GM18519 (cell line): ENCODE data around the gene MVB12B.

ENCODE experiments used
- ATAC-seq: cut with Tn5 transposase; IDR thresholded peaks from one replicate; pipeline ENCODE4 v1.9.1; 2021; ENCODE audit warnings: mild to moderate bottlenecking, moderate library complexity; ENCODE audit not compliant: unreplicated experiment, low FRiP score

MVB12B gene

DNA sequence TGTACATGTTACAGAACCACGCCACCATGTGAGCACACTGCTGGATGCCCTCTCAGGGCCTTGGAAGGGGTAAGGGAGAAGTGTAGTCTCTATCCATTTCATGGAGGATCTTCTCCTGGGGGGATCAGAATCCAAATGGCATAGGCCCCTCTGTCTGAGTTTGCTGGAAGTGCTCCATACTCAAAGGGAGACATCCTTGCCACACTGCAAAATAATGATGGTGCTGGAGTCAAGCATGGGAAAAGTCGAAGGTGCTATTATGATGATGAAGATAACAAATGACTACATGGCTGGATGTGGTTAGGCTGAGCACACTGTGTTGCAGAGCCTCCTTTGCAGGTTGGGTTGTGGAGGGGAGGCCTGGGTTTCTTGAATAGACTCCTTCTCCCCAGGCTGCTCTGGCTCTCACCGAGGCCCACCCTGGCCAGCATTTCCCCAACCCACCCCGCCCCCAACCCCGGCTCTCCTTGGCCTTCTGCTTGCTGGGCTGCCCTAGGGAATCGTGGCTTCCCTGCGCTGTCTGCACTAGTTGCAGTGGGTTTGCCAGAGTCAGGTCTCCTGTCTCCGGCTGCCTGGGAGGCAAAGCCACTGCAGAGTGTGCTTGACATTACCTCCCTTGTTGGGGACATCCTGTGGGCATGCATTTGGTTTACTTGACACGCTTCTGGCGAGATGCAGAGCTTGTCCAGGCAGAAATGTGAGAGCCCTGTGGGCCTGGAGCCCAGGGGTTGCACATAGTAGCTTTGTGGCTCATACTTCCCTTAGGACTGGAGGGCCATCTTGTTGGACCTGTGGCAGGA lies 3.0 kb downstream of the MVB12B start:
- no peak for ATAC-seq

GRCh38 chr9:126330536-126330935 lies 3.9 kb downstream of the MVB12B start:
- no peak for ATAC-seq

DNA sequence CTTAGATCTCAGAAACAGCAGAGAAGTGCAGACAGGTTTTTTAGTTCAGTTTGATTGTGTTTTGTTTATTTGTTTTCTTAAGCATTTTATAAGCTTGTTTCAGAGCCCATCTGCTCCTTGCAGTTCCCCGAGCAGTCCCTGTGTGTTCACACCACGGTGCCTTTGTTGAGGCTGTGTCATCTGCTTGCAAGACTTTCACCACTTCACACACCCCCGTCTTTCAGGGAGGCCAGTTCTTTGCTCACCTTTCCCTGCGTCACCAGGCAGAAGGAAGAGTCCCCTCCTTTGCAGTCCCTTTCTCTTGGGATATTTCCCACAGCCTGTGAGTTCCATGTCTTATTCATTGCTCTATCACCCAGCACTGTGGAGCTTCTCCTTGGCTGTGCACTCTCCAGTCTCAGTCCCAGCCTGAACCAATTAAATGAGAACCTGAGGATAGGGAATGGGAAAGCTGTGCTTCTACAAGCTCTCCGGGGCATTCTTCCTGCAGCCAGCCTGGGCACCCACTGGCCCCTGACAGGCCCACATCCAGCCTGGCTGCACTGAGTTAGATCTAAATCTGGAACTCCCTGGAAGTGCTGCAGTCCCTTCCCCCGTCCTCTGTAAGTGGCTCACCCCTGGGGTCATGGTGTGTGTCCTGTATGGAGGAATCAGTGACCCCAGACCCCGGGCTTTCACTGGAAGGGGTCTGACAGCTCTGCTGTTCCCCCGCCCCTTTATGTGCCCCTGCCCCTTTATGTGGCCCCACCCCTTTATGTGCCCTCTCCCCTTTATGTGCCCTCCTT lies 5.5 kb downstream of the MVB12B start:
- no peak for ATAC-seq

DNA sequence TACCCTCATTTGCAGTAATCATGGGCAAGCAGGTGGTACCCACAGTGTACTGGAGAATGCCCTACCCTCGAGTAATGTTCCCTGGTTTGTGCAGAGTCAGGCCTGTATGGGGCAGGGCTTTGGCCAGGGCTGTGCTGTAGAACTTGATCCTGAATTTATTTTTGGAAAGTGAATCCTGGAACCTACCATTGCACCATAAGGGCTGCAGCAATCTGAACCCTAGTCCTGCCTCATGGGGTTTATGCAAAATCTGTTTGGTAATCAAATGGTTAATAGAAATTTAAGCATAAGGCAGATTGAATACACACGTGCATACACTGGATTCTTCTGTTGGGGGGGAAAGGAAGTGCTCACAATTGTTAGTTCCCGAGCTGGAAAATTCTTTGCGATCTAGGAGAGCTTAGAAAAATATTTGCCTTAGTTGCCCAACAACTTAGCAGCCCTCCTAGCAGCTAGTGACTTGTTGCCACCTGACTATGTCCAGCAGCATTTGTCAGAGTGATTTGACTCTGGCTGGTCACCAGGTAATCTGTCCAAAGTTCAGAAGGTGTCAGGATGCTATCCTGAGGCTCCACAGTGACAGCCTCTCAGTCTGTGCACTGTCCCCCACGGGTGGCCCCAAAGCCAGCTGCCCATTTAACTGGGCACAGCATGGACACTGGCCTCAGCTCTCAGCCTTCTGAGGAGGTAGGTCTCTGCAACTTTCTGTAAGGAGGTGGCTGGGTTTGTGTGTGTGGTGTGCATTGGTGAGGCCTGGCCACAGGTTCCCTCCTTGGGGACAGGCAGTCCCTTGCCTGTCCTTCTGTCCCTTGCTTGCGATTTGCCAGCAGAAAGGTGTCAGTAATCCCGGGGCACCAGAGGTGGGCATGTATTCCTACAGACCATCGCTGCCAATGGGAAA lies 8.3 kb downstream of the MVB12B start:
- ATAC-seq, result no peak

DNA sequence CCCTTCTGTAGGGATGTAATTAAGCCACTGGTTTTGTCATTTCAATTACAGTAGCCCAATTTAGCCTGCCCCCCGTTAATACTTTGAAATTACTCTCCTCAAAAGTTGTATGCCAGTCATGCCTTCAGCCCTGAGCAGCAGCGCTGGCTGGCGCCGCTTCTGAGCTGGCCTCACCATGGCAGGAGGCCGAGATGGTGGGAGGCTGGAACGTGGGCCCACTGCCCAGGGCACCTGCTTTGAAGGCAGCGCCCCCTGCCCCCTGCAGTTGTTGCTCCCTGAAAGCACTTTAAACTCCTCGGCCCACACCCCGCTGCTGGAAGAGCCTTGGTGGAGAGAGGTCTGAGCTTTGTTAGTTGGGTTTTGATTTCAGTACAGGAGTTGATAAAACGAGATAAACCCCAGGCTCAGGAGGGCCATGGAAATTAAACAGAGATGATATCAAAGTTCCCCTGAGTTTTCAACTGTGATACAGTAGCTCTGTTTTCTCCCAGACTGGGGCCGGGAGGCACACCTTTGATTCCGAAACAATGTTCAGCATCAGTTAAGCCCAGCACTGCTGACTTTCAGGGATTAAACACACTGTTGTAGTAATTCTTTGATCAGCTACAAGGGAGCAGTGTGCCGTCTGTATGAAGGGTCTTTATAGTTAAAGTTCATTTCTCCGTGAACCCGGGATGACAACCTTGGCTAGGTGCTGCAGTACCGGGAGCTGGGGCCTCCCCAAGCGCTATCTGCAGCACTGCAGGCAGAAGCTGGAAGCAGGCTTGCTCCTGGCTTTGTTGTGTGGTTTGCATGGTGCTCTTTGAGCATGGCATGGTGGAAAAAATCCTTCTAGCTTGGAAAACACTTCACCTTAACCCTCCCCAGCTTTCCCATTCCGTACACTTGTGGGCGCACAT lies 9.5 kb downstream of the MVB12B start:
- ATAC-seq, result no peak

GRCh38 chr9:126336736-126337325 lies 10.2 kb downstream of the MVB12B start:
- no peak for ATAC-seq

- no peak for ATAC-seq
Observed at GRCh38 chr9:126337729-126338372, 11.2 kb downstream of the MVB12B start.

DNA sequence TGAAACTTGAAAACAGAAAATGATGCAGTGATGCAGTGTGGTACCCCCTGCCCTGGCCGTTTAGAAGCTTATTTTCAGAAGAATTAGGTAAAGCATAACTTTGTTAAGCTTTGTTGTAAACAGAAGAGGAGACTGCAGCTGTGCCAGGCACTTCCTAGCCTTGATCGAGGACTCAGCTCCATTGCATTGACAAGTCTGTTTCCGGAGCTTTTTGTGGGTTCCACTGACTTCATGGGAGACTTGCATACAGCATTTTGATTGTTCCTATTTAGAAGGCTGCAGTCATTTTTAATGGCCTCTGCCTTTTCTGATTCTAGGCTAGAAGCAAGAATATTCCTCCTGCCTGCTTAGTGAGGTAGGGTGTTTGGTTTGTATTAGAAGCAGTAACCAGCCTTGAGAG lies 12.3 kb downstream of the MVB12B start:
- no peak for ATAC-seq

GRCh38 chr9:126341426-126341825 lies 14.8 kb downstream of the MVB12B start:
- ATAC-seq, result no peak

GRCh38 chr9:126341902-126342301 lies 15.3 kb downstream of the MVB12B start:
- ATAC-seq, result no peak

- ATAC-seq, result no peak
Observed at GRCh38 chr9:126342621-126343031, 16.0 kb downstream of the MVB12B start.

DNA sequence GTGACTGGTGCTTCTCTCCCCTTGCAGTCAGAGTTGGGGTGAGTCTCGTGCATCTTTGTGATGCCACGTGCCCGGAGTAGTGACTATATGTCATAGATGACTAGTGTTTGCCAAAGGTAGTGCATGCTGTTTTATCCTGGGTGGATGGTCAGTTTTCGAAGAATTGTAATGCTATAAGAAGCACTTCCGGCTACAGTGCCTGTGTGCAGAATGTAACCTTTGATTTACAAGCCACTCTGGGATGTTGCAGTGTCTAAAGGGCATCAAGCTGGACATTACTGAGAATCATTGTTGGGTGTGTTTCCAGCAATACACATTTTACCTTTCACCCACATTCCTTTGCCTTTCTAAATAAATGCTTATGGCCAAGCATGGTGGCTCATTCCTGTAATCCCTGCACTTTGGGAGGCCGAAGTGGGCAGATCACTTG lies 16.7 kb downstream of the MVB12B start:
- ATAC-seq, result no peak

DNA sequence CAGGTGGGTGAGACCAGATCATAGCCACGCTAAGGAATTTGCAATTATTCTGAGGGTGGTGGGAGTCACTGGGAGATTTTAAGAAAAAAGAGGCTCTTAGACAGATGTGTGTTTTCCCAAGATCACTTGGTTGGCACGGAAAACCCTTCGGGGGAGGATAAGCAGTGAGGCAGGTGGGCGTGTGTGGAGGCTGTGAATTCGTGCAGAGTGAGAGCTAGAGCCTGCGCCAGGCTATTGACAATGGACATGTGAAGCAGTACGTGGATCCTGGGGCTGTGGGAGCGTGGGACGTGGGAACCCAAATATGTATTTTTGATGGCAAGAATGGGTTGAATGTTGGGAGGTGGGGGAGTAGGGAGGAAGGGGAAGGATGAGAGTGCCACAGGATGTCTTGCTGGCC lies 19.4 kb downstream of the MVB12B start:
- no peak for ATAC-seq

GRCh38 chr9:126347093-126347492 lies 20.5 kb downstream of the MVB12B start:
- ATAC-seq, result no peak

DNA sequence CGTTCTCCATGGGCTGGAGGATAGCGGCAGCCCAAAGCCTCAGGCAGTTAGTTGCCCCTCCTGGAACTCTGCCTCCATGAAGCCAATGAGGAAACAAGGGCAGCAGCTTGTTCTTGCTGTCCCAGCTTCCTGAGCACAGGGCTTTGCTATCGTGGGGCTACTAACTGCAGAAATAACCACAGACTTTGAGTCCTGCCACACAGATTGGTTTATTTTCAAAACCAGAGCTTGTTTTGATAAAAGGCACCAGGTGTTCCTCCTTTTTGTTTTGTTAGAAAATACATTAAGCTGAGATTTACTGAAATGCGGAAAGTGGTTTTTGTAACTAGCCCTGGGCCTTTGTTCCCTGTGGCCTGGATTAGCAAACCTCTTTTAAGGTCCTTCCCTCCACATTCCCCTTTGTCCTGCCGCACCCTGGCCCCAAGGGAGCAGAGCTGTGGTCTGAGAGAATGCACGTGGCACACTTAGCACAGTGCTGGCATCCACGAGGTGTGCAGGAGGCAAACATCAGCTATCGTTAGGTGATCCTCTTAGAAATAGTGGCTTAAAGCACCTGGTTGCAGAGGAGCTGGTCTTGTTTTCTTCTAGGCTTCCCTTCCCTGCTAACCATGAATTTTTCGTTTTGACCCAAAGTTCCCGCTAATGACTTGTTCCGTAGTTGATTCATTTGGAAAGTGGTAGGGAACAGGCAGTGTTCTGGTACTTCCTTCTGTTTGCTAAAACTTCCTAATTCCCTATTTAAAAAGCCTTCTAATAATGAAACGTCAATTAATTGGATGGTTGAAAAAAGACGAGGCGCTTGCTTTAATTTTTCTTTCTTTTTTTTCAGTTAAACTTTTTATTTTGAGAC lies 21.5 kb downstream of the MVB12B start:
- ATAC-seq, result no peak

- no peak for ATAC-seq
Observed at GRCh38 chr9:126348911-126349550, 22.4 kb downstream of the MVB12B start.

GRCh38 chr9:126354887-126355770 lies 28.5 kb downstream of the MVB12B start:
- ATAC-seq, result no peak
